Measurements from ENCODE around the gene ILF2.

GRCh38 chr1:153717330-153717729, 46.5 kb upstream of the ILF2 start:
- no peak for TF ChIP-seq CTCF (IDR thresholded peaks at IDR 0.05)
- no peak for TF ChIP-seq EP300 (IDR thresholded peaks at IDR 0.05; ENCODE audit: borderline replicate concordance in 1 of 2, low read depth in 1 of 2, low read length in 1 of 2)
- TF ChIP-seq YY1 (IDR thresholded peaks at IDR 0.05; ENCODE audit: low read depth): no peak
- no peak for TF ChIP-seq FOXM1 (IDR thresholded peaks at IDR 0.05; ENCODE audit: low read depth)
- no peak for TF ChIP-seq RFX5 (IDR thresholded peaks at IDR 0.05; ENCODE audit: low read length)
- TF ChIP-seq CHD2 (IDR thresholded peaks at IDR 0.05; ENCODE audit: low read length, partially characterized antibody): no peak
- TF ChIP-seq REST (IDR thresholded peaks at IDR 0.05; ENCODE audit: low read depth, low read length): no peak
- TF ChIP-seq RAD21 (IDR thresholded peaks at IDR 0.05; ENCODE audit: low read length): no peak
- TF ChIP-seq FOXJ3 (CRISPR knock-in tag; IDR thresholded peaks at IDR 0.05): no peak
- TF ChIP-seq TEAD4 (IDR thresholded peaks at IDR 0.05; ENCODE audit: borderline replicate concordance, insufficient read depth): no peak

Measured in SK-N-SH (cell line).